HG03159 (cell line): ENCODE data around the gene PTPRR.

Source experiments
- ATAC-seq: cut with Tn5 transposase; IDR thresholded peaks from one replicate; pipeline ENCODE4 v1.9.1; 2021; ENCODE audit warnings: mild to moderate bottlenecking, moderate library complexity; ENCODE audit not compliant: unreplicated experiment

Gene PTPRR

GRCh38 chr12:70920251-70920851, at the start of gene PTPRR:
TSS of gene PTPRR (minus strand) at chr12:70920738. CDS start at chr12:70920390, 348 bp downstream.
- no peak for ATAC-seq

- ATAC-seq = no peak
Observed at GRCh38 chr12:70966996-70967790, 46.7 kb upstream of the PTPRR start.

- no peak for ATAC-seq
Observed at GRCh38 chr12:70966046-70966445, 45.5 kb upstream of the PTPRR start.

- ATAC-seq = no peak
Observed at GRCh38 chr12:70964867-70965510, 44.5 kb upstream of the PTPRR start.

GRCh38 chr12:70963081-70963660, 42.6 kb upstream of the PTPRR start:
- no peak for ATAC-seq

GRCh38 chr12:70962226-70962794, 41.8 kb upstream of the PTPRR start:
- peak; percentile 87 for ATAC-seq

- no peak for ATAC-seq
Observed at GRCh38 chr12:70960484-70960883, 39.9 kb upstream of the PTPRR start.

GRCh38 chr12:70955415-70955814, 34.9 kb upstream of the PTPRR start:
- ATAC-seq = no peak

GRCh38 chr12:70950451-70950850, 29.9 kb upstream of the PTPRR start:
- ATAC-seq = no peak

- ATAC-seq = no peak
Observed at GRCh38 chr12:70948976-70949336, 28.4 kb upstream of the PTPRR start.

GRCh38 chr12:70948236-70948975, 27.9 kb upstream of the PTPRR start:
- ATAC-seq = no peak

- no peak for ATAC-seq
Observed at GRCh38 chr12:70936203-70936813, 15.8 kb upstream of the PTPRR start.

GRCh38 chr12:70933133-70933532, 12.6 kb upstream of the PTPRR start:
- no peak for ATAC-seq

- ATAC-seq = no peak
Observed at GRCh38 chr12:70929029-70929428, 8.5 kb upstream of the PTPRR start.

- no peak for ATAC-seq
Observed at GRCh38 chr12:70928071-70928470, 7.5 kb upstream of the PTPRR start.

GRCh38 chr12:70927356-70927755, 6.8 kb upstream of the PTPRR start:
- no peak for ATAC-seq

- no peak for ATAC-seq
Observed at GRCh38 chr12:70925539-70925938, 5.0 kb upstream of the PTPRR start.

GRCh38 chr12:70920891-70921290, 353 bp upstream of the PTPRR start:
- no peak for ATAC-seq

GRCh38 chr12:70919597-70920035, 922 bp downstream of the PTPRR start:
- no peak for ATAC-seq

GRCh38 chr12:70919176-70919575, 1.4 kb downstream of the PTPRR start:
- ATAC-seq = no peak
